ENCODE data around the gene SERTAD4.

GRCh38 chr1:210294999-210295745, 62.6 kb downstream of the SERTAD4 start:
- TF ChIP-seq CTCF (IDR thresholded peaks at IDR 0.05) (no peak), EP300 (IDR thresholded peaks at IDR 0.05) (no peak), POLR2AphosphoS5 (IDR thresholded peaks at IDR 0.05) (no peak), POLR2A (IDR thresholded peaks at IDR 0.05) (no peak)
